Limb (tissue), 2 donors: Measurements from ENCODE around the gene LRPPRC.
A peak's percentile ranks its signal among the peaks of the same experiment; 100 is the strongest.

Source experiments
- DNase-seq, 2 donors: peaks; one replicate each; pipeline ENCODE4 v3.0.0-alpha.2; 2016; ENCODE audit errors: extremely low spot score in 2 of 2

The LRPPRC gene

DNA sequence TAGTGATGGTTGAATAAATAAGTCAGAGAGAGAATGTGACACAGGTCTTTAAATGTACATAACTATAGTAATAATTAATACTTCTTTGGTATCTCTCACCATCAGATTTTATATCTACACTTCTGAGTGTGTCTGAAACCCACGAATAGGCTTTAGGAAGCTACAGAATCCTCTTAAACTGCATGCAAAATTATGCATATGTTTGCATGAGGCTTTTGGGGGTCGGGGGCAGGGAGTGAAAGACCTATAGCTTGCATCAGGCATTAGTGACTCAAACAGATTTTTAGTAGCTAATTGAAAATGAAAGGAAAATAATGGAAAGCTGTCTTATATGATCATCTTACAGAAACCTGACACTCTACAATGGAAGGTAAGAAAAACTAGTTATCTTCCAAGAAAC, 14.9 kb downstream of the LRPPRC start:
- no peak for DNase-seq

DNA sequence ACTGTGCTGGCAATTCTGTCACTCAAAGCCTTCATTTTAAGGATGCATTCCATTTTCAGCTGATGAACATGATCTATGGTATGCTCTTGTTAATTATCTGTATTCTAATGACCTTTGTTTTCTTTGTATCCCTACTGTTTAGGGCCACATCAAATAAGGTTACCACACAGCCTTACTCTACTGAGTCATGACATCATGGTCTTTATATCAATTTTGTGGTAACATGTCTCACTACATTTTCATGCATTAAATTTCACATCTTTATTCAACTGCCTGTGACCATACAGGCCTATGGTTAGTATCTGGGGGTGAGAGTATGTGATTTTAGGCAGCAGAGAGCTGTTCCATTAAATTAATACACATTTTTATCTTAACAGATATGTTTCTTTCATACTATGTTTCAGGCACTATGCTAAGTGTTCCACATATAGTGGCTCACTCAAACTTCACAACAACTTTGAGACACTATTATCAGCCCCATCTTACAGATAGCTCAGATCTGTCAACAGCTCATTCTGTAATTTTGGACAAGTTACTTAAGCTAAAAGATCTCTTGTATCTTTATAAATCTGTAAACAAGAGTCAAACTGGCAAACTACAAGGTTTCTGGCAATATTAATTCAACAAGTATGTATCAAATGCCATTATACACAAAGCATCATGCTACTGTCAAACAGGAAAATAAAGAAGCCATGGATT, 18.0 kb downstream of the LRPPRC start:
- no peak for DNase-seq

- no peak for DNase-seq
Measured at GRCh38 chr2:43960921-43961320, 34.9 kb downstream of the LRPPRC start.

DNA sequence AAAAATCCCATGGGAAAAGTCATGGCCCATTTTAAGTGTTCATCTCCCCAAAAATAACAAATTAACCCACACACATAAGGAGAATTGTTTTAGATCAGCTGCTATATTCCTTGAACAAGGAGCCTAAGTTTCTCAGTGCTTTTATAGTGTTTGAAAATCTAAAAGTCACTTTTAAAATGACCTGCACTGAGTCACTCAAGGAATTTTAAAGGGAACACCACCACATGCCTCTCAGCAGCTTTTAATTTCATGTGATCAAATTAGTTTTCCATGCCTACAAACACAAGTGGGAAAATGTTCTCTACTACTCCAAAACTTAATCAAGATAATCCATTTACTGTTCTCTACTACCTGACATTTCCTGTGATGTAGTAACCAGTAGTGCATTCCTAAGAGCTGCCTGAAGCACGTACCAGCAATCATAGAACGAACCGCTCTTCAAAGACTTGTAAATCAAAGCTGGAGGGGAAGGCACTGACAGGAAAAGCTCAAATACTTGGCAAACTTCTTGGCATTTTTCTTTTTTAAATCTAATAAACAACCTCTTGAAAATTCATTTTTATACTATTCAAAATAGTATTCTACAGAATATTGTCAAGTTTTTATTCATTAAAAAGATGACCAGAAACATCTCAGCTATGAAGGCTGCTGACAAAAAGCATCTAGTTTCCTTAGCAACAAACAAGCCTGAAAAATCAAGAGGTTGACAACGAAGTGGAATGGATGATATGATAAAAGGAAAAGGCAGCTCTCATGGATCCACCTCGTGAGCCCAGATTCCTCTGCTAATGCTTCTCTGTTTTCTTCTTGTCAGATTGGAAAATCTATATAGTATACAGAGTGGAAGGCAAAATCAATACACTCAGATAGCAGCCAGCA, 37.2 kb downstream of the LRPPRC start:
- no peak for DNase-seq

- DNase-seq = peak in 1 of 2 donors; percentile 6
Measured at GRCh38 chr2:43950383-43951008, 45.3 kb downstream of the LRPPRC start.

DNA sequence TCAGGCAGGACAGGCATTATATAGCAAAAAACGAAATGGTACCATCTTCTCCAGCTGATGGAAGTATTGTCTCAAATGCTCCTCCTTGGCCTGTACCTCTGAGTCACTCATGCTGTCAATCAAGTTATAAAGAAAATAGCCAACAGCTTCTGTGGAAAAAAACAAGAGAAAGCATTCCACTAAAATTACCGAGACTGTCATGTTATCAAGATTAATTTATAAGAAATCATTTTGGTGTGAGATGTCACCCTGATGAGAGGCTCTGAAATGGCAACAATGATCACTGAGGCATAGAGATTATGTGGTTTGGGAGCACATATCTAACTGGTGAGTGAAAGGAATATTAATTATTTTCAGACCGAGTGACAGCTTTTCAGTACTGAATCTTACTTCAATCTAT, 47.4 kb downstream of the LRPPRC start:
- no peak for DNase-seq

DNA sequence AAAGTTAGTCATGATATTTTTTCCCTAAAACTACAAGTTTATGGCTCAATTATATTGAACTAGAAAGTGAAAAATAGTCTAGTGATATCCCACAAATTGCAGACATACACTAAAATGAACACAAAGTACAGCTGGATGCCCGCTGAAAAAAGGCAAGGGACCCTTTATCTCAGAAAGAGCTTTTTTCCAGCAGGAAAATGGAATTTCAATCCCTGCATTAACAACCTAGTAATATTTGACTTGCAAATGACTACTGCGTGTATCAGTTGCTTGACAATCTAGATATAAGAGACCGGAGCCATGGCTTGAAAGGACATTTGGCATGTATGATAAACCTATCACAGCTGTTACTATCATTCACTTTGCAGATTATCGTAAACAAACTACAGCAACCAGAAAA, 49.1 kb downstream of the LRPPRC start:
- no peak for DNase-seq

DNA sequence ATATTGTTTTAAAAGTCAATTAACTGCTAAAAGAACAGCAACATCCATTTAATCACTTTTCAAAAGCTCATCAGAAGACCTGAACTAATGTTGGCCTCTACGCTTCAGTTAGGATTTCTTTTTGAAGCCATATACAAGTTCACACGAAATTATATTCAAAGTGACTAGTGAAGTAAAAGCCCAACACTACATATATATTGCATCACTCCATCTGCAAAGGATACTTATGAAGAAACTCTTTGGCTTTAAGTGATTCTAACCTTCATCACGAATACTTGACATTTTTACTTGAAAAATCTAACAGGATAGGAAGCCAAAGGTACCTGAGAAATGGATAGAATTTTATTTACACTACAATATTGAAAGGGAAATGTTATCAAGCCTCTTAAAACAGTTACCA, 50.4 kb downstream of the LRPPRC start:
- DNase-seq = no peak

DNA sequence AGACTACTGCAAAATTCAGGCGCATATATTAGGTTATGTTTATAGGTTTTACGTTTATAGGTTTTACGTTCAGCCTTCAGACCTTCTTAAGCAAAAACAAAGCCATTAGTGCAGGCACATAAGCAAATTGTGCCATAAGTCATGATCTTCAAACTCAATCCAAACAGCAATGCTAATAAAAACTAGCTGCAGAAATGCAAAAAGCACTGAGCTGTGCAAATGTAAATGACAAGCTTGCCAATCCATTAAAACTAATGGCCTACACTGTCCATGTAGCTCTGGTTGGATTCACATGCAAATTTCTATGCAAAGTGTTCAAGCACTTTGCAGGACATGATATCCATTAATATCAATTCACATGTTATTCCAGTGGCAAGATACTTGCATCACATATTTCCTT, 50.9 kb downstream of the LRPPRC start:
- no peak for DNase-seq

GRCh38 chr2:43943809-43944452, 51.9 kb downstream of the LRPPRC start:
- no peak for DNase-seq

- no peak for DNase-seq
Measured at GRCh38 chr2:43943323-43943722, 52.5 kb downstream of the LRPPRC start.

- no peak for DNase-seq
Measured at GRCh38 chr2:43942881-43943280, 52.9 kb downstream of the LRPPRC start.

GRCh38 chr2:43941966-43942365, 53.8 kb downstream of the LRPPRC start:
- no peak for DNase-seq

DNA sequence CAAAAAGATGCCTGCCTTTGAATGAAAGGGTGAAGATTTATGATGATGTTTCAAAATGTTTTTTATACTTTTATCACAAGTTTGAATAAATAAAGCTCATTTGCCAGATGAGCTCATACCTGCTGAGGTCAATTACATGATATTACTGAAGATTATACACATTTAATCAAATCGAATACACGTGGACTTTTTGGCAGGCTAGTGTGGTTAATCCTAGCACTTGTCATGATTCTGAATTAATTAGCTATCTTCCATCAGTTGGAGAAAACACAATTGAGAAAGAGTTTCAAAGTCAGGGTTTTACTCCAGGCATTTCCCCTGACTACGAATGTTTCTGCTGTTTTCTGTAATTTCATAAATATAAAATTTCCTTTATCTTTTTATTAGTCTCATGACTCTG, 54.4 kb downstream of the LRPPRC start:
- DNase-seq = no peak

- DNase-seq = no peak
Measured at GRCh38 chr2:43939695-43940256, 56.0 kb downstream of the LRPPRC start.

DNA sequence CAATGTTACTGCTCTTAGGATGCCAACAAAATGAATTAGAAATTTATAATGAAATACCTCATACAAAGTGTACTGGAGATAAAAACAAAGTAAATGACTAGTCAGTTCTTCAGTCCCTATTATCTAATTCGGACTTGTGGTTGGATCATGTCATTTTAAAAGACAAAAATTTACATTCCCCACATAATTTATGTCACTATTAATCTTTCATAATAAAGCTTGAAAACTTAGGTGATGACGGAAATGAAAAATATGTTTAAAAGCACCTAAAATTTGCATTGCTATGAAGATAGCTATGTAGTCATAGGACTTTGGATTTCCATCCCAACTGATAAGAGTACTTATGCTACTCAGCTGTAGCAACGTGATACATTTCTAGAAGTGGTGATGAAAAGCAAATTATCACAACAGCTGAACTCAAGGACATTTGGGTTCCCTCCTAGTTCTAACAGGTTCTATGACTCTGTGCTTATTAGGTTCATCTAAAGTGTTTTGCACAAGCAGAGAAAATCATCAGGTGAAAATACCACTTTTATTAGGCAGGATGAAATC, 58.4 kb downstream of the LRPPRC start:
- no peak for DNase-seq

DNA sequence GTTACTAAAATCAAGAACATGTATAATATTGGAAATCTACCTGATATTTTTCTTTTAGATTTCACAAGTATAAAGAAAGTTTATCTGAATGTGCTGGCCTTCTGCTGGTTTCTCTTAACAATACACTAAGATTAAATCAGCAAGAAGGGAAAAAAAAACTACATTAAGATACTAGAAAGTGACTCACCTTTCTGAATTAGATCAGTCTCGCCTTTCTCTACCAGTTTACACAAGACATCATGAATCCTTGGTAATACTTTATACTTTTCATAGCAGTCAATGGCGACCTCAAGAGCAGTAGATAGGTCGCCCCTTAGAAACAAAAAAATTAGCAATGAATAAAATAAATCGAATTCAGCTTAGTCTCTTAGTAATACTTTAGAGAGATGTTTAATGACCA, 61.2 kb downstream of the LRPPRC start:
- DNase-seq = no peak

DNA sequence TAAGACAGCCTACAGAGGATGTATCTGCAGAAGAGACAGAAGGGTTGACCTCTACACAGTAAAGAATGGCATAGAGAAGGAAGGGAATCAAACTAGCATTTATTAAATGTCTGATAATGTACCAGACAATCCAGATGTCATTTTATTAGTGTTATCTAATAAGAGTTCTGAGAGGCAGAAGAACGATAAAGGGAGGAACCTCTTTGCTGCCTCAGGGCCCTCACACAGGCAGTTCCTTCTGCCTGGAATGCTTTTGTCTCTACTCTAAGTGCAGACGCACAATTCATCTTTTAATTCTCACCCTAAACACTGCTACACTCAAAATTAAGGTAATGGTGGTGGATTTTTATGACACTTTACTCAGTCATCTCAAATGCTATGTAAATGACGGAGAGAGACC, 64.5 kb downstream of the LRPPRC start:
- no peak for DNase-seq

- DNase-seq = no peak
Measured at GRCh38 chr2:43927442-43927841, 68.3 kb downstream of the LRPPRC start.

DNA sequence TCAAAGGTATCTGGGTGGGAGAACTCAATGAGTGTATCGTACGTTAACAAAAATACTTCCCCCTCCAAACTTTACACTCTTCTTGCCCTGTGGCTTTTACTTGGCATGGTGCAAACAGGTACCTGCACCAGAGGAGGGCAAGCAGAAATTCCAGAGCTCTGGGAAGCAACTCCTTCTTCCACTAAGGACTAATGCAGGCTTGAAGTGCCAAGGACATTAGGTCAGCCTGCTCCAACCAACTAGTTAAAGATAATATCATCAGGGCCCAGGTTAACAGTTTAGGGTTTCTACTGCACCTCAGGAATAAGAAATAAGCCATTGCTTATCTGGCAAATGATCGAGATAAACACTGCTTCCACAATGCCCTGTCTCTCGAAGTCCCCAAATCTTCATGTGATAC, 70.4 kb downstream of the LRPPRC start:
- no peak for DNase-seq

DNA sequence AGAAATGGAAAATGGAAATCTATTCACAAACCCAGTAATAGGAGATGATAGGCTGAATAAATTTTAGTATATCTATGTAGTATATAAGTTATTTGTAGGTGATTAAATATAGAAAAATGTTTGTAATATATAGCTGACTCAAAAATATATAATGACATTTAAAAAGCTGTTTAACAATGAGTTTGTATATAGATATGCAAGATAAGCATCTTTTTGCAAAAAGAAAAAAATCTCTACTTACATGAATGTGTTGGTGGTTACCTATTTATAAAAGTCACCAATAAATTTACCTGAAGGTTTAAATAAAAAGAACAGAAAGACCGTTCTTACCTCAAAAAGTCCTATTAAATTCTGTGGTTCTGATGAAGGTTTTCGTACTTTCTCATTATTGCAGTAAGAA, 71.3 kb downstream of the LRPPRC start:
- DNase-seq = no peak
